ENCODE results near the gene ROR2. TPM values are rescaled to one million over a fixed set of nuclear protein-coding genes. Genes with fewer than 3 reads are reported as not detected.

ROR2 gene
- total RNA-seq, 4 donors from 2014 or later: 6.3 to 32.2 (median 15.1) TPM

- no peak for DNase-seq (ENCODE audit: low spot score)
Measured at GRCh38 chr9:91724609-91725505, 225.2 kb downstream of the ROR2 start.

GRCh38 chr9:91724068-91724440 is 226.0 kb downstream of the ROR2 start:
- DNase-seq (ENCODE audit: low spot score) (no peak), ATAC-seq (ENCODE audit: low FRiP score) (no peak)
- TF ChIP-seq CTCF (IDR thresholded peaks at IDR 0.05): no peak

More at GRCh38 chr9:91724609-91725505, 225.2 kb downstream of the ROR2 start:
- TF ChIP-seq CTCF (IDR thresholded peaks at IDR 0.05): no peak
- no peak for ATAC-seq (ENCODE audit: low FRiP score)

GRCh38 chr9:91723420-91724067 is 226.5 kb downstream of the ROR2 start:
- DNase-seq (ENCODE audit: low spot score): no peak
- TF ChIP-seq CTCF (IDR thresholded peaks at IDR 0.05): no peak

DNA sequence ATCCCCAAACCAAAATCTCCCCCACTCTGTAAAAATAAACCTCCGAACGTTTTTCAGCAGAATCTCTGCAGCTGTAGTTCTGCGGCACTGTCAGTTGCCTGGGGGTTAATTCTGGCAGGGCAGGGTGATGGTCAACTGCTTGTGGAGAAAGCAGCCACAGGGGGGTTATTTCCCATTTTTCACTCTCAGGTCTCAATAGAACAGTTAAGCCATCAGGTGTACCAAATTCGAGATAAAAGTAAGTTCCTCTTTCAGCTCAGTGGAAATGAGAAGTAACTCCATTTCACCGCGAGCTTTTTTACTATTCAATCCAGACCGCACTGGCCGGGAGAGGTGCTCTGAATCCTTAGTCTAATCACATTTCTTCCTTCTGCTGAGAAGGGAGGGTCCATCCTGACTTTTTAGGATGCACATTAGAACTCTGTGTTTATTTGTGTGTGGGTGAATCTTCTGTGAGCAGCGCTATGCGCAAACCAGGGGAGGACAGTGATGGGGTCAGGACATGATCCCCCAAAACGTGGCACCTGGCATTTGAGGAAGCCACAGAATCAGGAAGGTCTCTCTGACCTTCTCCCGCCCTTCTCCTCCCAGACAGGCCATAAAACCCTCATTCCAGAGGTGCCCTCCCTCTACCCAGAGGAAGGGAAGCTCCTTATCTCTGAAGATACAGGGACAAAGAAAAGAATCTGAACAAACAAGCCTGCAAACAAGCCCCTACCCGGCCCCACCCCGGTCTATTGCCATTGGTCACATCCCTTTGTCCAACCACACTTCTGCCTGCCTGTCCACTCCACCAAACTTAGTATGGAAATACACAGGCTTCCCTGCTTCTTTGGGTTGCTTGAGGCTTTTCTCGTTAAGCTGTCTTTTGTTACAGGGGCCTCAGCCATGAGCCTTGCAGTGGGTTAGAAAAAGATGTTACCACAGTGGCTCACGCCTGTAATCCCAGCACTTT is 229.0 kb downstream of the ROR2 start:
- no peak for ATAC-seq (ENCODE audit: low FRiP score)
- DNase-seq (ENCODE audit: low spot score): no peak
- TF ChIP-seq CTCF (IDR thresholded peaks at IDR 0.05): no peak

More at GRCh38 chr9:91723420-91724067, 226.5 kb downstream of the ROR2 start:
- no peak for ATAC-seq (ENCODE audit: low FRiP score)

DNA sequence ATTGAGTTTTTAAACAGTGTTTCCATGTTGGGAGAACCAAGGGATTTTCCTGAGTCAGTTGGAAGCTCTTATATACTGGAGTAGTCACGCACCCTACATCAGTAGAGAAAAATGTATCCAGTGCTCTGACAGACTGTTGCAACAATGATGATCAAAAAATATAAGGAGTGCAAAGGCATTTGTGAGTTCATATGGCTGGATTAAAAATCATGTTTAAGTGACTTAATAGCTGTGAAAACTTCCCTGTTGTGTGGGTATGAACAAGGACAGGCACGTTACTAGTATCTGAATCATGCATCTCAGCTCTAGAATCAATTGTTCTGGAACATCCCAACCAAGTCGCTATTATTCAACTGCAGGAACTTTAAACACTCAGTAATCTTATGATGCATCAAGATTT is 229.7 kb downstream of the ROR2 start:
- no peak for DNase-seq (ENCODE audit: low spot score)
- ATAC-seq (ENCODE audit: low FRiP score): no peak
- no peak for TF ChIP-seq CTCF (IDR thresholded peaks at IDR 0.05)

GRCh38 chr9:91718071-91718470 is 232.0 kb downstream of the ROR2 start:
- DNase-seq (ENCODE audit: low spot score) (no peak), ATAC-seq (ENCODE audit: low FRiP score) (no peak)
- TF ChIP-seq CTCF (IDR thresholded peaks at IDR 0.05): no peak

Measured in omental fat pad (tissue), 4 donors.